IMR-90 (cell line): ENCODE measurements around the gene DYNC2H1. TPM values are rescaled to one million over a fixed set of nuclear protein-coding genes. Genes with fewer than 3 reads are reported as not detected.

Source experiments
- ATAC-seq: fragments of 200-7000 bp; cut with Tn5 transposase; 2 replicates; pipeline ENCODE4 v1.9.1; 2020; ENCODE audit warnings: low read depth, mild to moderate bottlenecking, moderate library complexity
- BruUV-seq: library from RNA; stranded (reverse); fragments of 400-500 nt; replicated peaks from 2 replicates; lab custom pipeline; 2021; lab: Mats Ljungman, UMichigan
- CTCF ChIA-PET: fragments of 300-600 bp; formaldehyde crosslinking; extraction: SDS; loops from one replicate; lab custom pipeline; 2021; ENCODE audit warnings: antibody characterized with exemption; lab: Yijun Ruan, JAX
- POLR2A ChIA-PET: fragments of 300-600 bp; sonication (Branson Sonifier 250); formaldehyde crosslinking; loops from one replicate; lab custom pipeline; 2022; ENCODE audit warnings: antibody characterized with exemption; ENCODE audit not compliant: unreplicated experiment; lab: Charles Lee
- DNase-seq: peaks from one replicate; pipeline ENCODE4 v3.0.0; 2013
- H2AFZ ChIP-seq: replicated peaks from 2 replicates; pipeline ENCODE3; 2013; ENCODE audit warnings: low read length, mild to moderate bottlenecking; ENCODE audit not compliant: poor library complexity
- H2AK5ac ChIP-seq: 2 replicates; pipeline ENCODE4 v1.6.1; 2013; ENCODE audit warnings: low read depth, low read length, inconsistent platforms
- H2AK9ac ChIP-seq: replicated peaks from 2 replicates; pipeline ENCODE3; 2013; ENCODE audit warnings: mild to moderate bottlenecking, low read depth, low read length, moderate library complexity; ENCODE audit not compliant: poor library complexity
- H2BK120ac ChIP-seq: 2 replicates; pipeline ENCODE4 v1.6.1; 2013; ENCODE audit warnings: low read depth, low read length, inconsistent platforms
- H2BK15ac ChIP-seq: 3 replicates; pipeline ENCODE4 v1.6.1; 2013; ENCODE audit warnings: low read depth, low read length, inconsistent platforms
- H2BK20ac ChIP-seq: 2 replicates; pipeline ENCODE4 v1.6.1; 2013; ENCODE audit warnings: low read depth, mild to moderate bottlenecking, inconsistent platforms, low read length, moderate library complexity
- H2BK5ac ChIP-seq: 2 replicates; pipeline ENCODE4 v1.6.1; 2013; ENCODE audit warnings: mild to moderate bottlenecking, low read depth, low read length, inconsistent platforms; ENCODE audit not compliant: poor library complexity, severe bottlenecking
- H3K14ac ChIP-seq: replicated peaks from 2 replicates; pipeline ENCODE4 v1.6.1; 2013; ENCODE audit warnings: low read depth, low read length, inconsistent platforms
- H3K18ac ChIP-seq: 2 replicates; pipeline ENCODE4 v1.6.1; 2013; ENCODE audit warnings: low read depth, low read length, control low read depth
- H3K23ac ChIP-seq: 2 replicates; pipeline ENCODE4 v1.6.1; 2013; ENCODE audit warnings: low read depth, low read length, inconsistent platforms
- H3K27ac ChIP-seq: 2 replicates; pipeline ENCODE4 v1.5.1; 2013; ENCODE audit warnings: mild to moderate bottlenecking, control low read depth, low read length; ENCODE audit not compliant: insufficient read depth
- H3K27me3 ChIP-seq: 2 replicates; pipeline ENCODE4 v1.6.1; 2013; ENCODE audit warnings: low read length; ENCODE audit not compliant: control insufficient read depth, insufficient read depth
- H3K36me3 ChIP-seq: 2 replicates; pipeline ENCODE4 v1.6.1; 2013; ENCODE audit warnings: low read length, mixed read lengths; ENCODE audit not compliant: control insufficient read depth, insufficient read depth
- H3K4ac ChIP-seq: 2 replicates; pipeline ENCODE4 v1.6.1; 2013; ENCODE audit warnings: low read depth, low read length, inconsistent platforms
- H3K4me1 ChIP-seq: 2 replicates; pipeline ENCODE4 v1.6.1; 2013; ENCODE audit warnings: low read length, mixed read lengths; ENCODE audit not compliant: control insufficient read depth, insufficient read depth
- H3K4me2 ChIP-seq: 2 replicates; pipeline ENCODE4 v1.6.1; 2013; ENCODE audit warnings: low read depth, mild to moderate bottlenecking, control low read depth, low read length, moderate library complexity
- H3K4me3 ChIP-seq: 2 replicates; pipeline ENCODE4 v1.5.1; 2013; ENCODE audit warnings: low read depth, mild to moderate bottlenecking, control low read depth, low read length, moderate library complexity; ENCODE audit not compliant: insufficient read depth
- H3K56ac ChIP-seq: 2 replicates; pipeline ENCODE4 v1.6.1; 2013; ENCODE audit warnings: low read length, inconsistent platforms; ENCODE audit not compliant: insufficient read depth; ENCODE audit errors: extremely low read depth
- H3K79me1 ChIP-seq, 2 experiments: 2 replicates each; pipeline ENCODE4 v1.6.1; 2013; ENCODE audit warnings: low read length in 2 of 2, inconsistent platforms in 1 of 2, low read depth in 1 of 2
- H3K9ac ChIP-seq: 2 replicates; pipeline ENCODE4 v1.6.1; 2013; ENCODE audit warnings: low read depth, low read length, control low read depth
- H3K9me1 ChIP-seq: 2 replicates; pipeline ENCODE4 v1.6.1; 2013; ENCODE audit warnings: low read length, inconsistent platforms; ENCODE audit not compliant: insufficient read depth
- H3K9me3 ChIP-seq: 2 replicates; pipeline ENCODE4 v1.6.1; 2013; ENCODE audit warnings: low read length; ENCODE audit not compliant: control insufficient read depth, insufficient read depth
- H4K20me1 ChIP-seq: 2 replicates; pipeline ENCODE4 v1.6.1; 2013; ENCODE audit warnings: low read length, inconsistent platforms; ENCODE audit not compliant: insufficient read depth
- H4K5ac ChIP-seq: 2 replicates; pipeline ENCODE4 v1.6.1; 2013; ENCODE audit warnings: mild to moderate bottlenecking, low read depth, low read length, control low read depth
- H4K8ac ChIP-seq, 2 experiments: 2 replicates each; pipeline ENCODE4 v1.6.1; 2013; ENCODE audit warnings: low read depth in 2 of 2, low read length in 2 of 2, control low read depth in 1 of 2, inconsistent platforms in 1 of 2
- H4K91ac ChIP-seq: 2 replicates; pipeline ENCODE4 v1.6.1; 2013; ENCODE audit warnings: low read depth, low read length, inconsistent platforms; ENCODE audit not compliant: insufficient read depth
- BHLHE40 ChIP-seq: fragments of 150-350 bp; IDR thresholded peaks from 2 replicates; pipeline ENCODE4 v1.6.1; 2016; ENCODE audit warnings: mild to moderate bottlenecking, low read depth, low read length
- CHD1 ChIP-seq: IDR thresholded peaks from 2 replicates; pipeline ENCODE4 v1.6.1; 2012; ENCODE audit warnings: low read depth, low read length, improper control_type of control experiment
- MAZ ChIP-seq: IDR thresholded peaks from 2 replicates; pipeline ENCODE4 v1.6.1; 2012; ENCODE audit warnings: low read depth, mild to moderate bottlenecking, low read length, improper control_type of control experiment, moderate library complexity, borderline replicate concordance
- RAD21 ChIP-seq: IDR thresholded peaks from 2 replicates; pipeline ENCODE4 v1.6.1; 2012; ENCODE audit warnings: low read length, improper control_type of control experiment
- WGBS, 2 experiments: methylation state at CpG; one replicate each; pipeline versions ENCODE4 v1.1.5 to v1.1.7; 2013; ENCODE audit warnings: missing lambda C conversion rate in 2 of 2; ENCODE audit not compliant: insufficient read length in 1 of 2; ENCODE audit errors: extremely low coverage in 2 of 2; 5-methylcytosine and 5-hydroxymethylcytosine counted together
- dilution Hi-C: fragments of 300-500 bp; cut with HindIII; formaldehyde crosslinking; loops from one replicate; pipeline ENCODE4 v1.14.3; 2018; ENCODE audit warnings: low sequenced_read_pairs; ENCODE audit not compliant: unreplicated experiment
- in situ Hi-C: fragments of 300-500 bp; cut with MboI; formaldehyde crosslinking; loops from 3 replicates; pipeline ENCODE4 v1.14.3; 2019; ENCODE audit warnings: low sequenced_read_pairs, inconsistent platforms, mixed read lengths
- intact Hi-C: fragments of 100-400 bp; cut with micrococcal nuclease; formaldehyde crosslinking; loops from 2 replicates; pipeline ENCODE4 v1.10.0; 2022
- polyA plus RNA-seq, 3 experiments: library from polyadenylated mRNA; depleted of rRNA; stranded (reverse); fragments of >200 nt; gene quantifications; 2 replicates each; pipeline ENCODE4 v1.2.3, GENCODE V29; 2012; ENCODE audit warnings: low replicate concordance in 1 of 3
- total RNA-seq: library from RNA; depleted of rRNA; stranded (reverse); fragments of >200 nt; gene quantifications from 2 replicates; pipeline ENCODE4 v1.2.3, GENCODE V29; 2012
- TF ChIP-seq, protein P1 (sequence below): fragments of 150-350 bp; IDR thresholded peaks from 2 replicates; pipeline ENCODE4 v1.6.1; 2016; ENCODE audit warnings: low read depth, mild to moderate bottlenecking, low read length, moderate library complexity, borderline replicate concordance

DYNC2H1 gene
- total and polyA plus RNA-seq, 2 of the 4 experiments (the other 2 are of a cell fraction), result 5.7 to 21.0 TPM

GRCh38 chr11:103465555-103466140 lies 356.4 kb downstream of the DYNC2H1 start:
- H3K79me1 ChIP-seq, result no peaks in the 10 kb centered on the region
- H3K56ac ChIP-seq, result no peak overlapping the region
- H3K9me3 ChIP-seq, result no peaks in the 10 kb centered on the region
- no peak overlapping the region for H2AK5ac ChIP-seq
- no peak overlapping the region for H3K4me2 ChIP-seq
- H3K9me1 ChIP-seq, result peaks cover 5% of the 10 kb centered on the region; the same call in 1 of the 2 replicates
- ChIA-PET CTCF (interaction anchor here (1.1 to 1.6 kb wide), 2 partner anchors 11 to 15 kb away, joined by 3 to 4 read pairs; no protein-coding TSS in a partner anchor), POLR2A (no interaction called here)
- no peak overlapping the region for H2AFZ ChIP-seq
- H3K4ac ChIP-seq, result no peak overlapping the region
- H3K4me3 ChIP-seq, result no peak overlapping the region
- peaks cover 3% of the 10 kb centered on the region for H3K4me1 ChIP-seq
- H3K18ac ChIP-seq, result no peak overlapping the region; the same call in 1 of the 2 replicates
- H2AK9ac ChIP-seq, result no peak overlapping the region
- H3K14ac ChIP-seq, result no peak overlapping the region
- H4K8ac ChIP-seq, result no peak overlapping the region
- H3K36me3 ChIP-seq, result no peaks in the 10 kb centered on the region
- no peak for TF ChIP-seq MAZ
- TF ChIP-seq BHLHE40, result no peak
- TF ChIP-seq CHD1, result no peak
- TF ChIP-seq, protein P1, sequence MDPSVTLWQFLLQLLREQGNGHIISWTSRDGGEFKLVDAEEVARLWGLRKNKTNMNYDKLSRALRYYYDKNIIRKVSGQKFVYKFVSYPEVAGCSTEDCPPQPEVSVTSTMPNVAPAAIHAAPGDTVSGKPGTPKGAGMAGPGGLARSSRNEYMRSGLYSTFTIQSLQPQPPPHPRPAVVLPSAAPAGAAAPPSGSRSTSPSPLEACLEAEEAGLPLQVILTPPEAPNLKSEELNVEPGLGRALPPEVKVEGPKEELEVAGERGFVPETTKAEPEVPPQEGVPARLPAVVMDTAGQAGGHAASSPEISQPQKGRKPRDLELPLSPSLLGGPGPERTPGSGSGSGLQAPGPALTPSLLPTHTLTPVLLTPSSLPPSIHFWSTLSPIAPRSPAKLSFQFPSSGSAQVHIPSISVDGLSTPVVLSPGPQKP, result no peak
- no peak for TF ChIP-seq RAD21
- no peaks in the 10 kb centered on the region for H4K20me1 ChIP-seq
- H3K27ac ChIP-seq, result no peak overlapping the region
- no TSS peak for BruUV-seq
- no peak overlapping the region for H2BK120ac ChIP-seq
- ATAC-seq (no peak), DNase-seq (no peak)
- no peak overlapping the region for H2BK5ac ChIP-seq
- no CpG with 5 or more reads among the region's 3 CpGs for WGBS, 2 experiments
- no peak overlapping the region for H2BK15ac ChIP-seq
- no peak overlapping the region for H3K23ac ChIP-seq
- no peak overlapping the region for H2BK20ac ChIP-seq
- H4K5ac ChIP-seq, result peak overlapping the region; percentile 63; the same call in 1 of the 2 replicates
- dilution Hi-C loops, result no loop called here
- H3K9ac ChIP-seq, result no peak overlapping the region
- intact Hi-C loops, result no loop called here
- H3K27me3 ChIP-seq, result no peaks in the 10 kb centered on the region
- H4K91ac ChIP-seq, result no peak overlapping the region
- in situ Hi-C loops, result no loop called here
